Measurements from ENCODE around the gene SYNE3. TPM values are rescaled to one million over a fixed set of nuclear protein-coding genes. Genes with fewer than 3 reads are reported as not detected.

SYNE3 gene
- total and polyA plus RNA-seq, 9 of the 15 experiments (the other 6 are each of a cell fraction or from before 2014, with no cell fraction given), result 0.04 to 3.1 (median 0.55) TPM

DNA sequence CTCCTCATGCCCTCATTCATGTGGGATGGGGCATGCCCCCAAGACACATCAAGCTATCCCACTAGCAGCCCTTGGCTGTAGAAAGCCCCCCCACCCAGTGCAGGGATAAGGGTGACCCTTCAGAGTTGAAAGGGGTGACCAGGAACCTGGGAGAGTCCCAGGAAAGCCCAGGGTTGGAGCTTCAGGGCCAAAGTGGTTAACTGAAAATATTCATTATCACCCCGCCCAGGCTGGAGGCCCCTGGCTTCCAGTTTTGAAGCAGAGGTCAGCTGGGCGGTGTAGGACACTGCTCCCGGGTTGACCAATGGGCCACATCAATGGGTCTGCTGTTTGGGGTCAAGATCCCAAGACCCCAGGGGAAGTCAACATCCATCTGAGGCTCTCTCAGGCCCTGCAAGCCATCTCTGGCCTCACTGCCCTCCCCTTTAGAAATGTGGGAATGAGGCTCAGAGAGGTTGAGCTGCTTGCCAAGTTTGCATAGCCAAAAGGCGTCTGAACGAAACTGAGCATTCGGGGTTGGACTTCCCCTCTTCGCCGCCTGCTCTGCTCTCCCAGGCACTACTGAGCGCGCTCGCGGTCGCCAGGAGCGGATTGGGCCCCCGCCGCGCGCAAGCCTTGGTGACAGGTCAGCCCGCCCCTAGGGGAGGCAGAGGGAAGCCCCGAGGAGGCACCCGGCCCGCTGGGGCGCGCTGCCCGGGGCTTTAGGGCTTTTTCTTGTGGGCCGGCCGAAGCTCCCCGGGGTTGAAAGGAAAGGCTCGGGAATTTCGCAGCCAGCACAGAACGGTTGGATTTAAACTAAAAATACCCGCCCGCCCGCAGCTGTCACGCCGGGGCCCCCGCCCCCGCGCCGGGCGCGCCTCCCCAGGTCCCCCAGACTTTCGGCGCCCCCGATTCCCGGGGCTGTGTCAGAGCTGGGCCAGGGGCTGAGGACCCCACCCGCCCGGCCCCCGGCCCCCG is 576 bp downstream of the SYNE3 start (continued):
- TF ChIP-seq, protein P1, sequence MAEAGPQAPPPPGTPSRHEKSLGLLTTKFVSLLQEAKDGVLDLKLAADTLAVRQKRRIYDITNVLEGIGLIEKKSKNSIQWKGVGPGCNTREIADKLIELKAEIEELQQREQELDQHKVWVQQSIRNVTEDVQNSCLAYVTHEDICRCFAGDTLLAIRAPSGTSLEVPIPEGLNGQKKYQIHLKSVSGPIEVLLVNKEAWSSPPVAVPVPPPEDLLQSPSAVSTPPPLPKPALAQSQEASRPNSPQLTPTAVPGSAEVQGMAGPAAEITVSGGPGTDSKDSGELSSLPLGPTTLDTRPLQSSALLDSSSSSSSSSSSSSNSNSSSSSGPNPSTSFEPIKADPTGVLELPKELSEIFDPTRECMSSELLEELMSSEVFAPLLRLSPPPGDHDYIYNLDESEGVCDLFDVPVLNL (CRISPR knock-in tag; IDR thresholded peaks at IDR 0.05; ENCODE audit: low read depth), result no peak
- TF ChIP-seq, protein P2, sequence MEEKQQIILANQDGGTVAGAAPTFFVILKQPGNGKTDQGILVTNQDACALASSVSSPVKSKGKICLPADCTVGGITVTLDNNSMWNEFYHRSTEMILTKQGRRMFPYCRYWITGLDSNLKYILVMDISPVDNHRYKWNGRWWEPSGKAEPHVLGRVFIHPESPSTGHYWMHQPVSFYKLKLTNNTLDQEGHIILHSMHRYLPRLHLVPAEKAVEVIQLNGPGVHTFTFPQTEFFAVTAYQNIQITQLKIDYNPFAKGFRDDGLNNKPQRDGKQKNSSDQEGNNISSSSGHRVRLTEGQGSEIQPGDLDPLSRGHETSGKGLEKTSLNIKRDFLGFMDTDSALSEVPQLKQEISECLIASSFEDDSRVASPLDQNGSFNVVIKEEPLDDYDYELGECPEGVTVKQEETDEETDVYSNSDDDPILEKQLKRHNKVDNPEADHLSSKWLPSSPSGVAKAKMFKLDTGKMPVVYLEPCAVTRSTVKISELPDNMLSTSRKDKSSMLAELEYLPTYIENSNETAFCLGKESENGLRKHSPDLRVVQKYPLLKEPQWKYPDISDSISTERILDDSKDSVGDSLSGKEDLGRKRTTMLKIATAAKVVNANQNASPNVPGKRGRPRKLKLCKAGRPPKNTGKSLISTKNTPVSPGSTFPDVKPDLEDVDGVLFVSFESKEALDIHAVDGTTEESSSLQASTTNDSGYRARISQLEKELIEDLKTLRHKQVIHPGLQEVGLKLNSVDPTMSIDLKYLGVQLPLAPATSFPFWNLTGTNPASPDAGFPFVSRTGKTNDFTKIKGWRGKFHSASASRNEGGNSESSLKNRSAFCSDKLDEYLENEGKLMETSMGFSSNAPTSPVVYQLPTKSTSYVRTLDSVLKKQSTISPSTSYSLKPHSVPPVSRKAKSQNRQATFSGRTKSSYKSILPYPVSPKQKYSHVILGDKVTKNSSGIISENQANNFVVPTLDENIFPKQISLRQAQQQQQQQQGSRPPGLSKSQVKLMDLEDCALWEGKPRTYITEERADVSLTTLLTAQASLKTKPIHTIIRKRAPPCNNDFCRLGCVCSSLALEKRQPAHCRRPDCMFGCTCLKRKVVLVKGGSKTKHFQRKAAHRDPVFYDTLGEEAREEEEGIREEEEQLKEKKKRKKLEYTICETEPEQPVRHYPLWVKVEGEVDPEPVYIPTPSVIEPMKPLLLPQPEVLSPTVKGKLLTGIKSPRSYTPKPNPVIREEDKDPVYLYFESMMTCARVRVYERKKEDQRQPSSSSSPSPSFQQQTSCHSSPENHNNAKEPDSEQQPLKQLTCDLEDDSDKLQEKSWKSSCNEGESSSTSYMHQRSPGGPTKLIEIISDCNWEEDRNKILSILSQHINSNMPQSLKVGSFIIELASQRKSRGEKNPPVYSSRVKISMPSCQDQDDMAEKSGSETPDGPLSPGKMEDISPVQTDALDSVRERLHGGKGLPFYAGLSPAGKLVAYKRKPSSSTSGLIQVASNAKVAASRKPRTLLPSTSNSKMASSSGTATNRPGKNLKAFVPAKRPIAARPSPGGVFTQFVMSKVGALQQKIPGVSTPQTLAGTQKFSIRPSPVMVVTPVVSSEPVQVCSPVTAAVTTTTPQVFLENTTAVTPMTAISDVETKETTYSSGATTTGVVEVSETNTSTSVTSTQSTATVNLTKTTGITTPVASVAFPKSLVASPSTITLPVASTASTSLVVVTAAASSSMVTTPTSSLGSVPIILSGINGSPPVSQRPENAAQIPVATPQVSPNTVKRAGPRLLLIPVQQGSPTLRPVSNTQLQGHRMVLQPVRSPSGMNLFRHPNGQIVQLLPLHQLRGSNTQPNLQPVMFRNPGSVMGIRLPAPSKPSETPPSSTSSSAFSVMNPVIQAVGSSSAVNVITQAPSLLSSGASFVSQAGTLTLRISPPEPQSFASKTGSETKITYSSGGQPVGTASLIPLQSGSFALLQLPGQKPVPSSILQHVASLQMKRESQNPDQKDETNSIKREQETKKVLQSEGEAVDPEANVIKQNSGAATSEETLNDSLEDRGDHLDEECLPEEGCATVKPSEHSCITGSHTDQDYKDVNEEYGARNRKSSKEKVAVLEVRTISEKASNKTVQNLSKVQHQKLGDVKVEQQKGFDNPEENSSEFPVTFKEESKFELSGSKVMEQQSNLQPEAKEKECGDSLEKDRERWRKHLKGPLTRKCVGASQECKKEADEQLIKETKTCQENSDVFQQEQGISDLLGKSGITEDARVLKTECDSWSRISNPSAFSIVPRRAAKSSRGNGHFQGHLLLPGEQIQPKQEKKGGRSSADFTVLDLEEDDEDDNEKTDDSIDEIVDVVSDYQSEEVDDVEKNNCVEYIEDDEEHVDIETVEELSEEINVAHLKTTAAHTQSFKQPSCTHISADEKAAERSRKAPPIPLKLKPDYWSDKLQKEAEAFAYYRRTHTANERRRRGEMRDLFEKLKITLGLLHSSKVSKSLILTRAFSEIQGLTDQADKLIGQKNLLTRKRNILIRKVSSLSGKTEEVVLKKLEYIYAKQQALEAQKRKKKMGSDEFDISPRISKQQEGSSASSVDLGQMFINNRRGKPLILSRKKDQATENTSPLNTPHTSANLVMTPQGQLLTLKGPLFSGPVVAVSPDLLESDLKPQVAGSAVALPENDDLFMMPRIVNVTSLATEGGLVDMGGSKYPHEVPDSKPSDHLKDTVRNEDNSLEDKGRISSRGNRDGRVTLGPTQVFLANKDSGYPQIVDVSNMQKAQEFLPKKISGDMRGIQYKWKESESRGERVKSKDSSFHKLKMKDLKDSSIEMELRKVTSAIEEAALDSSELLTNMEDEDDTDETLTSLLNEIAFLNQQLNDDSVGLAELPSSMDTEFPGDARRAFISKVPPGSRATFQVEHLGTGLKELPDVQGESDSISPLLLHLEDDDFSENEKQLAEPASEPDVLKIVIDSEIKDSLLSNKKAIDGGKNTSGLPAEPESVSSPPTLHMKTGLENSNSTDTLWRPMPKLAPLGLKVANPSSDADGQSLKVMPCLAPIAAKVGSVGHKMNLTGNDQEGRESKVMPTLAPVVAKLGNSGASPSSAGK (IDR thresholded peaks at IDR 0.05), result 0 out of 2 replicates have a peak, but pooled peaks have one; percentile 37
- TF ChIP-seq MTA3 (IDR thresholded peaks at IDR 0.05; ENCODE audit: borderline replicate concordance), result no peak
- no peak for TF ChIP-seq GABPB1 (CRISPR knock-in tag; IDR thresholded peaks at IDR 0.05)
- TF ChIP-seq MAZ (CRISPR knock-in tag; conservative IDR thresholded peaks at IDR 0.05 in 1 of 2, IDR thresholded peaks at IDR 0.05 in 1 of 2), result peak; percentile 49 to 95
- TF ChIP-seq ZNF445 (CRISPR knock-in tag; IDR thresholded peaks at IDR 0.05; ENCODE audit: low read depth), result no peak
- TF ChIP-seq, protein P3, sequence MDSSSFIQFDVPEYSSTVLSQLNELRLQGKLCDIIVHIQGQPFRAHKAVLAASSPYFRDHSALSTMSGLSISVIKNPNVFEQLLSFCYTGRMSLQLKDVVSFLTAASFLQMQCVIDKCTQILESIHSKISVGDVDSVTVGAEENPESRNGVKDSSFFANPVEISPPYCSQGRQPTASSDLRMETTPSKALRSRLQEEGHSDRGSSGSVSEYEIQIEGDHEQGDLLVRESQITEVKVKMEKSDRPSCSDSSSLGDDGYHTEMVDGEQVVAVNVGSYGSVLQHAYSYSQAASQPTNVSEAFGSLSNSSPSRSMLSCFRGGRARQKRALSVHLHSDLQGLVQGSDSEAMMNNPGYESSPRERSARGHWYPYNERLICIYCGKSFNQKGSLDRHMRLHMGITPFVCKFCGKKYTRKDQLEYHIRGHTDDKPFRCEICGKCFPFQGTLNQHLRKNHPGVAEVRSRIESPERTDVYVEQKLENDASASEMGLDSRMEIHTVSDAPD (CRISPR knock-in tag; IDR thresholded peaks at IDR 0.05), result no peak
- TF ChIP-seq, protein P4, sequence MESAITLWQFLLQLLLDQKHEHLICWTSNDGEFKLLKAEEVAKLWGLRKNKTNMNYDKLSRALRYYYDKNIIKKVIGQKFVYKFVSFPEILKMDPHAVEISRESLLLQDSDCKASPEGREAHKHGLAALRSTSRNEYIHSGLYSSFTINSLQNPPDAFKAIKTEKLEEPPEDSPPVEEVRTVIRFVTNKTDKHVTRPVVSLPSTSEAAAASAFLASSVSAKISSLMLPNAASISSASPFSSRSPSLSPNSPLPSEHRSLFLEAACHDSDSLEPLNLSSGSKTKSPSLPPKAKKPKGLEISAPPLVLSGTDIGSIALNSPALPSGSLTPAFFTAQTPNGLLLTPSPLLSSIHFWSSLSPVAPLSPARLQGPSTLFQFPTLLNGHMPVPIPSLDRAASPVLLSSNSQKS (CRISPR knock-in tag; IDR thresholded peaks at IDR 0.05), result no peak
